Hematopoietic multipotent progenitor cell treated with erythropoietin and hydrocortisone succinate and interleukin-3 and kit ligand, for 8 days (in vitro differentiated cells): ENCODE results near the gene ZNF205.
"Not testable (repeated sequence)": the region's sequence is repeated elsewhere in the genome, so short reads cannot be mapped to it uniquely, and the experiment has no call there.

Source experiments
- DNase-seq: peaks from one replicate; pipeline ENCODE4 v3.0.0-alpha.2; 2015

The ZNF205 gene

GRCh38 chr16:3112058-3112880 is at the start of gene ZNF205:
ZNF205 (plus strand) TSS chr16:3112586; CDS start chr16:3113431, 845 bp downstream.
- DNase-seq: peak; percentile 45

DNA sequence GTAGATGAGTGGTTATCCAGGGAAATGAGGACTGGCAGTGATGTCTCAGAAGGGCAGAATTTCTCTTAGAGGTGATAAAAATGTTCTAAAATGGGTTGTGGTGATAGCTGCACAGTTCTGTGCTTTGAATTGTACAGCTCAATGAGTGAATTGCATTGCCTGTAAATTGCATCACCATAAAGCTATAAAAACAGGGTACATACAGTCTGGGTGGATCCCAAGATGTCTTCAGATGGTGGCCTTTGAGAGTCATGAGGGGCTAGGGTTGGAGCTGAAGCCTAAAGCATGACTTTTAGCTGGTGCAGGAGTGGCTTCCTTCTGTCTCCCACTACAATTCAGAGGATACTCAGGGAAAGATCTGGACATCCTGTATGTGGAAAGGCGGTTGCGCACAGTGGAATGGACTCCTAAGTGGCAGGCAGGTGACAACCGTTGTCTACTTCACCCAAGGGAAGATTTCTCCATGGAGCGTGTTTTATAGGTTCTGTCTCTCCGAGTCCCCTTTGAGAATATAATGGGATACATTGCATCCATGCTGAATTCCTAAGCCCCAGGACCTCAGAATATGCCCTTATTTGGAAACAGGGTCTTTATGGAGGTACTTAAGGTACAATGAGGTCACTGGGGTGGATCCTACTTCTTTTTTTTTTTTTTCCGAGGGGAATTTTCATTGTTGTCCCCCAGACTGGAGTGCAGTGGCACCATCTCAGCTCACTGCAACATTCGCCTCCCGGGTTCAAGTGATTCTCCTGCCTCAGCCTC is 48.6 kb upstream of the ZNF205 start:
- no peak for DNase-seq

- no peak for DNase-seq
These were observed 47.2 kb upstream of the ZNF205 start, which contains the start of gene IL32 for GRCh38 chr16:3065069-3065741. IL32 (plus strand) TSS chr16:3065640; CDS start chr16:3065812, 172 bp downstream.

- DNase-seq: no peak
These were observed 46.5 kb upstream of the ZNF205 start for GRCh38 chr16:3065742-3066439.

DNA sequence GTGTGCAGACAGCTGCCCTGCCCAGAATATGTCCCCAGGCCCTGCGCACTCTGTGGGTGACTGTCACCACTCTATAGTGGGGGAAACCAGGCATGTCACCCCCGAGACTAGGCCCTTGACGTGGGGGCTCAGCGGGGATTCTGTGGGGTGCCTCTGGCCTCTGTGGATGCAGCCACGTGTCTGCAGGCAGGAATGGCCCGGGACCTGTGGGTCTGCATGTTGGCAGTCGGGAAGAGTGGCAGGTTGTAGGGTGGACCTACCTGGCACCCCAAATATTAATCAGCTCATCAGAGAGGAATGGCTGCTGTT is 46.0 kb upstream of the ZNF205 start:
- DNase-seq: no peak

DNA sequence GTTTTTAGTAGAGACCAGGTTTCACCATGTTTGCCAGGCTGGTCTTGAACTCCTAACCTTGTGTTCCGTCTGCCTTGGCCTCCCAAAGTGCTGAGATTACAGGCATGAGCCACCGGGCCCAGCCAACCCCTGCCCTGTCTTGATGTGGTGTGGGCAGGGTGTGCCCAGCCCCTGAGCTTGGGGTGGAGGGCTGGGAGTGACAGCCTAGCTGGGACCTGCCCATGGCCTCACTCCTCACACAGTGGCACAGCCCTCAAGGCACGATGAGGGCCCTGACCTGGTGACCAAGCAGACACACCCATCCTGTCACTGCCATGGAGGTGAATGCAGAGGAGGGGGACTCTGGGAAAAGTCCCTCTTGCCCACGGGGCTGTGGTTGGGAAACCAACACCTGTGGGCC is 43.9 kb upstream of the ZNF205 start:
- no peak for DNase-seq

DNA sequence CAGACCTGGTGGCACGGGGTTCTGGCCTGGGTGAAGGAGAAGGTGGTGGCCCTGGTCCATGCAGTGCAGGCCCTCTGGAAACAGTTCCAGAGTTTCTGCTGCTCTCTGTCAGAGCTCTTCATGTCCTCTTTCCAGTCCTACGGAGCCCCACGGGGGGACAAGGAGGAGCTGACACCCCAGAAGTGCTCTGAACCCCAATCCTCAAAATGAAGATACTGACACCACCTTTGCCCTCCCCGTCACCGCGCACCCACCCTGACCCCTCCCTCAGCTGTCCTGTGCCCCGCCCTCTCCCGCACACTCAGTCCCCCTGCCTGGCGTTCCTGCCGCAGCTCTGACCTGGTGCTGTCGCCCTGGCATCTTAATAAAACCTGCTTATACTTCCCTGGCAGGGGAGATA is 43.2 kb upstream of the ZNF205 start:
- not testable (repeated sequence) for DNase-seq

DNA sequence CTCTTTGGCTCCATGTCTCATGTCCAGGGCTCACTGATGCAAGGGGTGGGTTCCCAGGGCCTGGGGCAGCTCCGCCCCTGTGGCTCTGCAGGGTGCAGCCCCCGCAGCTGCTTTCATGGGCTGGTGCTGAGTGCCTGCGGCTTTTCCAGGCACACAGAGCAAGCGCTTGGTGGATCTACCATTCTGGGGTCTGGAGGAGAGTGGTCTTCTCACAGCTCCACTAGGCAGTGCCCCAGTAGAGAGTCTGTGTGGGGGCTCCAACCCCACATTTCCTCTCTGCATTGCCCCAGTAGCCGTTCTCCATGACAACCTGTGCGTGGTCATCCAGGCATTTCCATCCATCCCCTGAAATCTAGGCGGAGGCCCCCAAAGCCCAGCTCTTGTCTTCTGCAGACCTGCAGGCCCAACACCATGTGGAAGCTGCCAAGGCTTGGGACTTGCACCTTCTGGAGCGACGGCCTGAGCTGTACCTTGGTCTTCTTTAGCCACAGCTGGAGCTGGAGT is 41.7 kb upstream of the ZNF205 start:
- DNase-seq: no peak

- DNase-seq: no peak
These were observed 40.7 kb upstream of the ZNF205 start for GRCh38 chr16:3071655-3072054.

GRCh38 chr16:3072148-3072547 is 40.2 kb upstream of the ZNF205 start:
- DNase-seq: not testable (repeated sequence)

DNA sequence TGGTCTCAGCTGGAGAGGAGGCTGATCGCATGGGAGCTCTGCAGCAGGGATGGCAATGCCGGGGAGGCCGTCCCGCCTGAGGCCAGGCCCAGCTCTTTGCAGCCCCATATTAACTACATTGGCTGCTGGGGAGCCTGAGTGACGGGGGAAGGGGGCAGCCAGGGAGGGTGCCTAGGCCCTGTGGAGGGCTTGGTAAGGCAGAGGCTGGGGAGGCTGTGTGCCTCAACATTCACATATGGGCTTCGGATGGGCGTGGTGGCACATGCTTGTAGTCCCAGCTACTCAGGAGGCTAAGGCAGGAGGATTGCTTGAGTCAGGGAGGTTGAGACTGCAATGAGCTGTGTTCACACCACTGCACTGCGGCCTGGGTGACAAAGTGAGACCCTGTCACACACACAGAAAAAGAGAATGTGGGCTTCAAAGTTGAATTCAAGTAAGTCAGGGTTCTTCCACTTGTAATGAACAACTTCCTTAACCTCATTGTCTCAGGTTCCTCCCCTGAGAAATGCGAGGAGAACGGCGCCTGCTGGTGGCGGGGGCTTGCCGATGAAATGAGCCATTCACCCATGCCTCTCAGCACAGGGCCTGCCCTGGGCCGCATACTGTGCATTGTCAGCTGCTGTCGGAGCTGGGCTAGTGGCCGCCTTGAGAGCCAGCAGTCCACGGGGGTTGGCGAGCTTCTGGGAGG is 39.7 kb upstream of the ZNF205 start:
- not testable (repeated sequence) for DNase-seq

GRCh38 chr16:3073448-3073847 is 38.9 kb upstream of the ZNF205 start:
- DNase-seq: no peak

- DNase-seq: peak; percentile 41
These were observed 37.4 kb upstream of the ZNF205 start for GRCh38 chr16:3074860-3075522.

GRCh38 chr16:3075523-3075915 is 36.9 kb upstream of the ZNF205 start:
- no peak for DNase-seq

GRCh38 chr16:3075946-3076345 is 36.4 kb upstream of the ZNF205 start:
- DNase-seq: not testable (repeated sequence)

GRCh38 chr16:3076577-3076976 is 35.8 kb upstream of the ZNF205 start:
- no peak for DNase-seq

- no peak for DNase-seq
These were observed 32.4 kb upstream of the ZNF205 start for GRCh38 chr16:3080024-3080423.

DNA sequence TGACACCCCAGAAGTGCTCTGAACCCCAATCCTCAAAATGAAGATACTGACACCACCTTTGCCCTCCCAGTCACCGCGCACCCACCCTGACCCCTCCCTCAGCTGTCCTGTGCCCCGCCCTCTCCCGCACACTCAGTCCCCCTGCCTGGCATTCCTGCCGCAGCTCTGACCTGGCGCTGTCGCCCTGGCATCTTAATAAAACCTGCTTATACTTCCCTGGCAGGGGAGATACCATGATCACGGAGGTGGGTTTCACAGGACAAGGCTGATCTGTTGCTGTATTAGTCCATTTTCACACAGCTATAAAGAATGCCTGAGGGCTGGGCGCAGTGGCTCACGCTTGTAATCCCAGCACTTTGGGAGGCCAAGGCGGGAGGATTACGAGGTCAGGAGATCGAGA is 30.4 kb upstream of the ZNF205 start:
- DNase-seq: not testable (repeated sequence)

- DNase-seq: not testable (repeated sequence)
These were observed 29.0 kb upstream of the ZNF205 start for GRCh38 chr16:3083408-3083807.

DNA sequence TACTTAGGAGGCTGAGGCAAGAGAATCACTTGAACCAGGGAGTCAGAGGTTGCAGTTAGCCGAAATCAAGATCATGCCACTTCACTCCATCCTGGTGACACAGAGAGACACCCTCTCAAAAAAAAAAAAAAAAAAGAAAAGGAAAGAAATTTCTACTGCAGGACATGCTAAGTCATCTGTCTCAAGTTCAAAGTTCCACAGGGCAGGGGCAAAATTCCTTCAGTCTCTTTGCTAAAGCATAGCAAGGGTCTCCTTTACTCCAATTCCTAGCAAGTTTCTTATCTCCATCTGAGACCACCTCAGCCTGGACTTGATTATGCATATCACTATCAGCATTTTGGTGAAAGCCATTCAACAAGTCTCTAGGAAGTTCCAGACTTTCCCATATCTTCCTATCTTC is 27.9 kb upstream of the ZNF205 start:
- DNase-seq: no peak

DNA sequence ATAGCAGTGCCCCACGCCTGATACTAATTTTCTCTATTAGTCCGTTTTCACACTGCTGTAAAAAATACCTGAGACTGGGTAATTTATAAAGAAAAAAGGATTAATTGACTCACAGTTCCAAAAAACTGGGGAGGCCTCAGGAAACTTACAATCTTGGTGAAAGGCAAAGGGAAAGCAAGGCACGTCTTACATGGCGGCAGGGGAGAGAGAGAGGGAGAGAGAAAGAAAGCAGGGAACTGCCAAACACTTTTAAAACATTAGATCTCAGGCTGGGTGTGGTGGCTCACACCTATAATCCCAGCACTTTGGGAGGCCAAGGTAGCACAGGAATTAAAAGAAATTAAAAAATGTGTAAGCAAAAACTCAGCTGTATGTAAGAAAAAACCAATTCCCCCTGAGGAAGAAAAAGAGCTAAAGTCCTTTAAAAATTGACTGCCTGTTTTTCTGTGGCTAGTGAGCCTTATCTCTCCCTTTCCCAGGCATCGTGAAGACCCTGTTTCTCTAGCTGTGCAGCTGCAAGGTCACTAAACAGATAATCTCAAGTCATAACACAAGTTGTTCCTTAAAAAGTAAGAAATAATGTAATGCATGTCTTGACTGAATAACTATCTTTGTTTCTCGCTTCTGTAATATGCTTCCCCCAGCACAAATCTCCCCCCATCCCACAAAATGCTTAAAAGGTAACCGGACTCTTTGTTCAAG is 27.3 kb upstream of the ZNF205 start:
- DNase-seq: no peak
